Urinary bladder (tissue), 4 donors: Measurements from ENCODE around the gene BEST2. TPM values are rescaled to one million over a fixed set of nuclear protein-coding genes. Genes with fewer than 3 reads are reported as not detected.
A peak's percentile ranks its signal among the peaks of the same experiment; 100 is the strongest.

Experiments
- DNase-seq: peaks from one replicate; pipeline ENCODE4 v3.0.0-alpha.2; 2015; ENCODE audit errors: extremely low spot score
- H3K27ac ChIP-seq: one replicate; pipeline ENCODE4 v1.5.1; 2013; ENCODE audit warnings: low read depth, mild to moderate bottlenecking, moderate library complexity
- H3K36me3 ChIP-seq: one replicate; pipeline ENCODE4 v1.6.1; 2013; ENCODE audit warnings: mild to moderate bottlenecking, moderate library complexity; ENCODE audit not compliant: insufficient read depth
- H3K4me1 ChIP-seq: one replicate; pipeline ENCODE4 v1.6.1; 2013; ENCODE audit warnings: mild to moderate bottlenecking, moderate library complexity; ENCODE audit not compliant: insufficient read depth
- H3K4me3 ChIP-seq: one replicate; pipeline ENCODE4 v1.5.1; 2013; ENCODE audit warnings: low read depth, low read length
- WGBS: extraction: QIAGEN DNeasy Blood & Tissue Kit; methylation state at CpG from one replicate; pipeline ENCODE4 v1.1.7; 2013; 5-methylcytosine and 5-hydroxymethylcytosine counted together
- polyA plus RNA-seq: library from polyadenylated mRNA; stranded (reverse); fragments of 200-250 nt; gene quantifications from one replicate; pipeline ENCODE4 v1.2.3, GENCODE V29; 2013
- total RNA-seq: library from RNA; depleted of rRNA; stranded (reverse); fragments of >200 nt; gene quantifications from one replicate; pipeline ENCODE4 v1.2.3, GENCODE V29; 2014
- donor health status: healthy with polysubstance abuse.
- donor health status: healthy.

Gene BEST2
- total and polyA plus RNA-seq, 2 donors, result not detected

GRCh38 chr19:12782424-12783290 is 31.1 kb downstream of the BEST2 start:
- 1% methylated on average over 88 of the region's 88 CpGs for WGBS
- peak overlapping the region; percentile 91 for H3K27ac ChIP-seq
- H3K4me1 ChIP-seq, result no peaks in the 10 kb centered on the region
- no peaks in the 10 kb centered on the region for H3K36me3 ChIP-seq
- H3K4me3 ChIP-seq, result peak overlapping the region; percentile 39
- no peak for DNase-seq

DNA sequence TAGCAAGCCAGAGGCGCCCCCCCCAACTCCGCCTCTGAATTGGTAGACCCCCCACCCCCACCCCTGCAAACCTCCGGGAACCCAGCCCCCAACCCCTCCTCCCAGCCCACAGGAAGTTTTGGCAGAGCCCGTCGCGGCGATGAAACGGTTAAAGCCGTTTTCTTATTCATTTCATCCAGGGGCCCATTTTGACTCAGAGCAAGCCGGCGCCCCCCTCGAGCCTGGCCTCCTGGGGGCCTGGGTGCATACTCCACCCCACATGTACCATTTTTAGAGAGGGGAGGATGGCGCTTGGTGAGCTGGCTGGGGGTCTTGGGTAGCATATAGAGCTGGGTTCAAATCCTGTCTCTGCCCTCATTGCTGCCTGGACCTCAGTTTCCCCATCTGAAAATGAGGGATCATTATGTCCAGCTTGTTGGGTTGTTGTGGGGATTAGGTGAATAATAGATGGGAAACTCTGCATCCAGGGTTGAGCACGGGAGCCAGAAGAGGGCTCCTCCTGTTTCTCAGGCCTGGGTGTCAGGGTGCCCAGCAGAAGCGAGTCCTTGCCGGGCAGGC is 31.8 kb downstream of the BEST2 start:
- WGBS, result 12% methylated on average over 16 of the region's 16 CpGs

DNA sequence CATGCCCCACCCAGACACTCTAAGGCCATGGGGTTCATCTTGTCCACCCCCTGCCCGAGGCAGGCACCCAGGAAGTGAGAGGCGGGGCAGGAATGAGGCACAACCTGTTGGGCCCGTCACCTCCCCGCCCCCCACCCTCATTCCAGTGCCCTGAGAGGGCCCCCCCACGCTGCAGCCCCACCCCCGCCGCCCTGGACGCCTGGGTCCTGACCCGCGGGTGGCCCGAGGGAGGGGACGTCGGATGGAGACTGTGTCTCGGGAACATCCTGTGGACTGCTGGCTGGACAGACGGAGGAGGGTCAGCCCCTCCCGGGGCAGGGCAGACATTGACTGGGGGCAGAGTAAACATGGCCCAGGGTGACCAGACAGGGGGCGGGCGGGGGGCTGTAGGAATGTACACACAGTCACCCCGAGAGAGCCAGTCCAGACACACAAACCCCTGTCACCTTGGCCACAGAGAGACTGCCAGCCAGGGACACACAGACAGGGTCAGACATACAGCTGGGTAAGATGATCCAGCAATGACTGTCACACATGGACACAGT is 32.3 kb downstream of the BEST2 start:
- no peaks in the 10 kb centered on the region for H3K4me1 ChIP-seq
- no peak overlapping the region for H3K4me3 ChIP-seq
- WGBS, result 20% methylated on average over 19 of the region's 19 CpGs
- no peak for DNase-seq
- H3K36me3 ChIP-seq, result no peaks in the 10 kb centered on the region
- H3K27ac ChIP-seq, result peak overlapping the region; percentile 91

More for the DNA sequence above, 31.8 kb downstream of the BEST2 start:
- Histone ChIP-seq H3K36me3 (no peaks in the 10 kb centered on the region), H3K27ac (peak overlapping the region; percentile 91), H3K4me1 (no peaks in the 10 kb centered on the region), H3K4me3 (peak overlapping the region; percentile 39)
- DNase-seq, result no peak

GRCh38 chr19:12784394-12784870 is 32.8 kb downstream of the BEST2 start:
- H3K36me3 ChIP-seq, result no peaks in the 10 kb centered on the region
- H3K4me3 ChIP-seq, result no peak overlapping the region
- WGBS, result 58% methylated on average over 10 of the region's 10 CpGs
- peak overlapping the region; percentile 91 for H3K27ac ChIP-seq
- H3K4me1 ChIP-seq, result no peaks in the 10 kb centered on the region
- no peak for DNase-seq

DNA sequence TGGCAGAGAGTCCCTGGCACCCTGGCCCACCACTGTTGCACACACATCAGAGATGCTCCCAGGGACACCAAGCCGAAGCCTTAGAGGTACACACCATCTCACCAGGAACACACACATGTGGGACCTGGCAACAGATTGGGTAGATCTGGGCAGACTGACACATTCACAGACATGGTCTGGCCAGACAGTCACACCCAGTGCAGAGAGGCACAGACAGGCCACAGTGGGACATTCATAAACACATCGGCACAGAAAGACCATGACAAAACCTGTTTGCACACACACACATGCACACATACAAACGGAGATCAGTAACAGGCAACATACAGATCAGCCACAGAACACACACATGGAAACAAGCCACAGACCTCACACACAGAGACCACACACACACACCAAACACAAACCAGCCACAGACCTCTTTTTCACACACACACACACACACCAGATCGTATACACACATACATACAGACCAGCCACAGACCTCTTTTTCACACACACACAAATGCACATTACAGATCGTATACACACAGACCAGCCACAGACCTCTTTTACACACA is 33.4 kb downstream of the BEST2 start:
- no peaks in the 10 kb centered on the region for H3K4me1 ChIP-seq
- peak overlapping the region; percentile 91 for H3K27ac ChIP-seq
- no peak for DNase-seq
- no peak overlapping the region for H3K4me3 ChIP-seq
- no peaks in the 10 kb centered on the region for H3K36me3 ChIP-seq
- 50% methylated on average over 5 of the region's 5 CpGs for WGBS

GRCh38 chr19:12785431-12786031 is 33.9 kb downstream of the BEST2 start:
- Histone ChIP-seq H3K4me1 (no peaks in the 10 kb centered on the region), H3K36me3 (no peaks in the 10 kb centered on the region), H3K4me3 (no peak overlapping the region), H3K27ac (peak overlapping the region; percentile 85)
- WGBS, result 67% methylated on average over 4 of the region's 4 CpGs
- no peak for DNase-seq

DNA sequence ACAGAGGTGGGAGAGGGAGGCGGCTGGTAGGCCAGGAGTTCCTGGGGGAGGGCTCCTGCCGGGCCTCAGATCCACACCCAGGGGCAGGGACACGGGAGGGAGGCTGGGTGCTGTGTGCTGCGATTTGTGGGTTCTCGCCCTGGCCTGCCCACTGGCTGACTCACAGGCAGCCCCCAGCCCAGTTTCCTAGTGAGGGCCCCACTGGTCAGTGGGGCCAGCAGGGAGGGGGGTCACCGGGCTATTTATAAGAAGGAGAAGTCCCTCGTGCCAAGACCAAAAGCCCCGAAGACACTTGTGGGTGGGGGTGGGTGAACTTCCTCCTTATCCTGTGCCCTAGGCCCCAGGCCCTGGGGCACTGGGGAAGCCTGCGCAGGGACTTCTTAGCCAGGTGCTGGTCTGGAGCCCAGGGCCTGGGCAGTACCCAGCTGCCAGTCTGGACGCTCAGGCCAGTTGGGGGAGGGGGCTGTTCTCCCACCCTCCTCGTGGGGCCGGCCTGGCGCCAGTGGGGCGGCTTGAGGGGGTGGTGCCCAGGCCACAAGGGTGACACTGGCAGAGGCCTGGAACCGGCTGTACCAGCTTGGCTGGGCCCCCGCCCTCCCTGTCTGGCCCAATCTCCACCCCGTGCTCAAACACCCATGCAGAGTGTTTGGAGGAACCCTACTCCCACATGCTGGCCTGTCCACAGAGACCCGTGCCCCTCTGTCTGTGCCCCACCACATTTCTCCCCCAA is 34.7 kb downstream of the BEST2 start:
- H3K27ac ChIP-seq, result peak overlapping the region; percentile 85

DNA sequence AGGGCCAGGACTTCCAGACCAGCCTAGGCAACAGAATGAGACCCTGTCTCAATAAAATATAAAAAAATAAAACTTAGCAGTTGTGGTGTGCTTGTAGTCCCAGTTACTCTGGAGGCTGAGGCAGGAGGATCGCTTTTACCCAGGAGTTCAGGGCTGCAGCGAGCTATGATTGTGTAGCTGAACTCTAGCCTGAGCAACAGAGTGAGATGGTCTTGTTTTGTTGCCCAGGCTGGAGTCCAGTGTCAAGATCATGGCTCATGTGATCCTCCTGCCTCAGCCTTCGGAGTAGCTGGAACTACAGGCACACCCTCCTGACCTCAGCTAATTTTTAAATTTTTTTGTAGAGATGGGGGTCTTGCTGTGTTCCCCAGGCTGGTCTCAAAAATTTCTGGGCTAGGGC is 35.4 kb downstream of the BEST2 start:
- WGBS, result 74% methylated on average over 3 of the region's 3 CpGs
- Histone ChIP-seq H3K4me1 (no peaks in the 10 kb centered on the region), H3K27ac (peak overlapping the region; percentile 85), H3K4me3 (no peak overlapping the region), H3K36me3 (no peaks in the 10 kb centered on the region)
- no peak for DNase-seq

More for the DNA sequence above, 34.7 kb downstream of the BEST2 start:
- no peak overlapping the region for H3K4me3 ChIP-seq
- H3K4me1 ChIP-seq, result no peaks in the 10 kb centered on the region
- no peaks in the 10 kb centered on the region for H3K36me3 ChIP-seq
- 57% methylated on average over 18 of the region's 18 CpGs for WGBS
- no peak for DNase-seq

DNA sequence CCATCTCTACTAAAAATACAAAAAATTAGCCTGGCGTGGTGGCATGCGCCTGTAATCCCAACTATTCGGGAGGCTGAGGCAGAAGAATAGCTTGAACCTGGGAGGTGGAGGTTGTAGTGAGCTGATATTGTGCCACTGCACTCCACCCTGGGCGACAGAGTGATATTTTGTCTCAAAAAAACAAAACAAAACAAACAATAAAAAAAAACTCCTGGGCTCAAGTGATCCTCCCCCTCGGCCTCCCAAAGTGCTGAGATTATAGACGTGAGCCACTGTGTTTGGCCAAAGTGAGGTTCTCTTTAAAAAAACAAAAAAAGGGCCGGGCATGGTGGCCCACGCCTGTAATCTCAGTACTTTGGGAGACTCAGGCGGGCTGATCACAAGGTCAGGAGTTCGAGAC is 35.9 kb downstream of the BEST2 start:
- no peaks in the 10 kb centered on the region for H3K36me3 ChIP-seq
- no peak overlapping the region for H3K4me3 ChIP-seq
- DNase-seq, result no peak
- H3K27ac ChIP-seq, result peak overlapping the region; percentile 85
- H3K4me1 ChIP-seq, result no peaks in the 10 kb centered on the region
- 65% methylated on average over 10 of the region's 10 CpGs for WGBS

DNA sequence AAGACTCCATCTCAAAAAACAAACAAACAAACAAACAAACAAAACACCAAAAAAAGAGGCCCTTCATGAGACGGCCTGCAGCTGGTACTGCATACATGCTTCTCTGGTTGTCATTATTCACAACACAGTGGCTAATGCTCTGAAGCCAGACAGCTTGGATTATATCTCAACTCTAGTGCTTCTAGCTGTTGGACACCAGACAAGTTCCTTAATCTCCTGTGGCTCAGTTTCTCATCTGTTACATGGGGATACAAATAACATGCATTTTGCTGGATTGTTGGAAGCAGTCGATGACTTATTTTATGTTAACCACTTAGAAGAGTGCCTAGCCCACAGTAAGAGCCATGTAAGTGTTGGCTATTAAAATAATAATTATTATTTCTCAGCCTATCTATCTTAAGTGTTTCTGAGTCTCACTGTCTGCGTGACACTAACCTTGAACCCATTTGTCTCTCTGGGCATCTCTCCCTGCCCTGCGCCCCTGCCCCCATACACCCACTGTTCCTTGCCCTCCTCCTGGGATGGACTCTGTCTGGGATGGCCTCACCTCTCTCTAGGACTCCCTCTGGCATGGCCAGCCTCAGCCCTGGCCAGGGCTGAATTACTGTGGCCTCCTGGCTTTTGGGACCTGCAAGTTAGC is 36.6 kb downstream of the BEST2 start:
- H3K4me1 ChIP-seq, result no peaks in the 10 kb centered on the region
- H3K4me3 ChIP-seq, result no peak overlapping the region
- DNase-seq, result no peak
- 32% methylated on average over 4 of the region's 4 CpGs for WGBS
- H3K27ac ChIP-seq, result peak overlapping the region; percentile 90
- no peaks in the 10 kb centered on the region for H3K36me3 ChIP-seq

DNA sequence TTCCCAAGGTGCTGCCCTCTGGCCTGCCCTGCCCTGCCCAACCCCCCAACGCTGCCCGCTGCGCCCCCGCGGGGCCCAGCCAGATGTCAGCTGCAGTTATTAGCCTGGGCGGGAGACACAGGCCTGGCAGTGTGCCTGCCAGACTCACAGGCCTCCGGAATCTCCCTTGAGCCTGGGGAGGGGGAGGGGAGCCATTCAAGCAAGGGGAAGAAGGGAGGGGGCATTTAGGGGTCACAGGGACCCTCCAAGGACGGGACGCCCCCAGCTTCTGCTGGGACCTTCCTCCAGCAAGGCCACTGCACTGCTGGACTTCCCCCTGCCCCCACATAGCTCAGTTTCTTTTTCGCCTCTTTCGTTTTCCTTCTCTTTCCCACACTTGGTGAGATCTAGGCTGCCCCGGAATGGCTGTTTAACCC is 37.1 kb downstream of the BEST2 start:
- H3K27ac ChIP-seq, result peak overlapping the region; percentile 90
- 2% methylated on average over 12 of the region's 12 CpGs for WGBS
- H3K36me3 ChIP-seq, result no peaks in the 10 kb centered on the region
- no peak for DNase-seq
- H3K4me3 ChIP-seq, result peak overlapping the region; percentile 41
- H3K4me1 ChIP-seq, result no peaks in the 10 kb centered on the region

GRCh38 chr19:12789098-12789903 is 37.7 kb downstream of the BEST2 start:
- DNase-seq, result no peak
- Histone ChIP-seq H3K27ac (peak overlapping the region; percentile 90), H3K4me1 (no peaks in the 10 kb centered on the region), H3K4me3 (peak overlapping the region; percentile 41), H3K36me3 (no peaks in the 10 kb centered on the region)
- under 1% methylated on average over 46 of the region's 46 CpGs for WGBS
